ENCODE data around the gene SPDYE2.
"Not testable (repeated sequence)": the region's sequence is repeated elsewhere in the genome, so short reads cannot be mapped to it uniquely, and the experiment has no call there.

DNA sequence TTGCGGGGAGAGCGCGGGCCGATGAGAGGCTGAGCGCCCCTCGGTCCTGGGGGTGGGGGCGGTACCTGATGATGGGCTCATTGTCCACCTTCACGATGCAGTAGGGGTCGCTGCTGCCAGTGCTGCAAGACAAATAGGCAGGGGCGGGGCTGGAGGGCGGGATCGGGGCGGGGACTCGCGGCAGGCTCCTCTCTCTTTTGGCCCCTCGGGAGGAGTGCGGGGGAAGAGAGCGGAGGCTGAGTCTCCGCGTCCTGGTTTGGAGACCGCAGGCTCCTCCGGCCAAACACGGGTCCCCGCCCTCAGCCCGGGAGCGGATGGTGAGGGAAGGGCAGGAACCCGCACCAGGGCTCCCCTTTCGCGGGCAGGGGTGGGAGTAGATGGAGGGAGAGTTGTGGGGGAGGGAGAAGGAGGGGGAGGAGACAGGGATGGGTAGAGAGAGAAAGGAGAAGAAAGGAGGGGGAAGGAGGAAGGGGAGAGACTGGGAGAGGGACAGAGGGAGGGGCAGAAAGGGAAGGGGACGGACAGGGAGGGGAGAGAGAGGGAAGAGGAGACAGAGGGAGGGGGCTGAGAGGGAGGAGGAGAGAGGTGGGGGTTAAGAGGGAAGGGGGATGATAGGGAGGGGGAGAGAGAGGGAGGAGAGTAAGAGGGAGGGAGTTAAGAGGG lies 39.0 kb upstream of the SPDYE2 start:
- TF ChIP-seq POLR2A, POLR2AphosphoS5 (IDR thresholded peaks at IDR 0.05; ENCODE audit: low read depth, low read length): not testable (repeated sequence)
